GM12878 (cell line): Measurements from ENCODE around the gene TSFM. TPM values are rescaled to one million over a fixed set of nuclear protein-coding genes. Genes with fewer than 3 reads are reported as not detected.

Experiments
- CEBPB ChIP-seq, 2 experiments: fragments of 150-350 bp in 1 of 2; IDR thresholded peaks; 2 replicates each; pipeline ENCODE4 v1.6.1; 2012 to 2014; ENCODE audit warnings: low read depth in 2 of 2, low read length in 2 of 2, borderline replicate concordance in 1 of 2, inconsistent platforms in 1 of 2
- IKZF1 ChIP-seq: fragments of 450-650 bp; conservative IDR thresholded peaks from 2 replicates; pipeline ENCODE4 v1.6.1; 2017; ENCODE audit warnings: antibody characterized with exemption, mild to moderate bottlenecking
- MEF2B ChIP-seq: fragments of 450-650 bp; IDR thresholded peaks from 2 replicates; pipeline ENCODE4 v1.6.1; 2018; ENCODE audit warnings: mild to moderate bottlenecking, moderate library complexity; ENCODE audit not compliant: partially characterized antibody, poor library complexity, severe bottlenecking
- PAX8 ChIP-seq: fragments of 450-650 bp; IDR thresholded peaks from 2 replicates; pipeline ENCODE4 v1.6.1; 2017; ENCODE audit warnings: mild to moderate bottlenecking, moderate library complexity
- SIX5 ChIP-seq: IDR thresholded peaks from 2 replicates; pipeline ENCODE4 v1.6.1; 2011; ENCODE audit warnings: mild to moderate bottlenecking, low read depth, low read length, moderate library complexity; ENCODE audit not compliant: severe bottlenecking
- ZNF622 ChIP-seq: fragments of 450-650 bp; IDR thresholded peaks from 2 replicates; pipeline ENCODE4 v1.6.1; 2017; ENCODE audit warnings: mild to moderate bottlenecking, inconsistent platforms
- ZSCAN29 ChIP-seq: fragments of 450-650 bp; IDR thresholded peaks from 2 replicates; pipeline ENCODE4 v1.6.1; 2017; ENCODE audit warnings: mild to moderate bottlenecking, moderate library complexity
- polyA plus RNA-seq, 11 experiments: library from polyadenylated mRNA; depleted of rRNA in 4 of 11; unstranded in 6 of 11; stranded (reverse) in 5 of 11; fragments of >200 nt; fragmentation: Nextera tagmentation in 4 of 11; fragmentation: Illumina TruSeq in 1 of 11; extraction: Ambion mirVana in 4 of 11; extraction: Trizol in 1 of 11; gene quantifications; 1 replicate in 1 of 11; 2 replicates in 10 of 11; pipeline versions ENCODE4 v1.2.1 to v1.2.3, GENCODE V29; 2011 to 2016; ENCODE audit warnings: inconsistent platforms in 2 of 11, missing spikeins in 2 of 11, low read depth in 1 of 11
- total RNA-seq, 4 experiments: library from RNA; depleted of rRNA in 3 of 4; stranded (reverse); fragments of >200 nt in 3 of 4; fragmentation: Illumina TruSeq in 1 of 4; extraction: Trizol in 1 of 4; gene quantifications; 2 replicates each; pipeline versions ENCODE4 v1.2.1 to v1.2.3, GENCODE V29; 2013 to 2021
- TF ChIP-seq, protein P1 (sequence below): IDR thresholded peaks from 2 replicates; pipeline ENCODE4 v1.6.1; 2012; ENCODE audit warnings: mild to moderate bottlenecking, low read depth, low read length
- TF ChIP-seq, protein P2 (sequence below): IDR thresholded peaks from 2 replicates; pipeline ENCODE4 v1.6.1; 2012; ENCODE audit warnings: improper control_type of control experiment, low read depth, low read length; ENCODE audit not compliant: insufficient replicate concordance
- TF ChIP-seq, protein P3 (sequence below): fragments of 450-650 bp; IDR thresholded peaks from 2 replicates; pipeline ENCODE4 v1.6.1; 2017; ENCODE audit warnings: mild to moderate bottlenecking, moderate library complexity

Gene TSFM
- total and polyA plus RNA-seq, 10 of the 15 experiments (the other 5 are each of a cell fraction or from before 2014, with no cell fraction given): 36.7 to 132 (median 45.6) TPM

DNA sequence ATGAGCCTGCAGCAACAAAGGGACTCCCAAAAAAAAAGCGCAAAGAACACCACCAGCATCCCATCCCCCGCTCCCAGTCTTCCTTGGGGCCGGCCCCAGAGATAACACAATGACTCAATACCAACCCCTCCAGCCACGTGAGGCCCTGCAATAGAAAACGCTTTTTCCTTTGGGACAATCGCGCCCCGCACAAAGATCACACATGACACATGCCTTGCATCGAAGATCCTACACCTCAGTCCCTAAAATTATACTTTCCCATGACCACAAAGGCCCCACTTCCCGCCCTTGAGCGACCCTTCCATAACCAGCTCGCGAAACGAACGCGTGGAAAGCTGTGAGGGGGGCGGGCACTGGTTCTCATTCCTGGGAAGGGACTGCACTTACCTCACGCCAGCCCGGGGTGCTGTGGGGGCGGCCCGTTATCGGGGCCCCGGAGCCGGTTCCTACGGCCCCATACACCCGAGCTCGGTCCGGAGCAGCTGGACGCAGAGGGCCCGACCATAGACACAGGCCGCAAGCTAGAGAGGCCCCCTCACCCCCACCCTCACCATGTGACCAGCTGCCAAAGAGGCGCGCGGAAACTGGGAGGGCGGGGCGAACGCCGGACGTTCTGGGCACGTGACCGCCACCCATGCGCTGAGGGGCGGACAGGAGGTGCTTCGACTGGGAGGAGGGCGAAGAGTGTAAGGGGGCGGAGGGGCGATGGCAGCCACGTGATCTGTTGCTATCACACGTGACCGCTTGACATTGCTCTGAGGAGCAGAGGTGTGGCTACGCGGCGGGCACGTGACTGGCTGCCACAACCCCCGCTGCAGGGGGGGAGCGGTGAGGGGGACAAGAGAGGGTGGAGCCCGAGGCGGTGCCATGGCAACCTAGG, 30.6 kb upstream of the TSFM start, which contains the start of gene CDK4 (continued):
- TF ChIP-seq MEF2B: peak; percentile 99
- TF ChIP-seq PAX8: no peak
- TF ChIP-seq, protein P1, sequence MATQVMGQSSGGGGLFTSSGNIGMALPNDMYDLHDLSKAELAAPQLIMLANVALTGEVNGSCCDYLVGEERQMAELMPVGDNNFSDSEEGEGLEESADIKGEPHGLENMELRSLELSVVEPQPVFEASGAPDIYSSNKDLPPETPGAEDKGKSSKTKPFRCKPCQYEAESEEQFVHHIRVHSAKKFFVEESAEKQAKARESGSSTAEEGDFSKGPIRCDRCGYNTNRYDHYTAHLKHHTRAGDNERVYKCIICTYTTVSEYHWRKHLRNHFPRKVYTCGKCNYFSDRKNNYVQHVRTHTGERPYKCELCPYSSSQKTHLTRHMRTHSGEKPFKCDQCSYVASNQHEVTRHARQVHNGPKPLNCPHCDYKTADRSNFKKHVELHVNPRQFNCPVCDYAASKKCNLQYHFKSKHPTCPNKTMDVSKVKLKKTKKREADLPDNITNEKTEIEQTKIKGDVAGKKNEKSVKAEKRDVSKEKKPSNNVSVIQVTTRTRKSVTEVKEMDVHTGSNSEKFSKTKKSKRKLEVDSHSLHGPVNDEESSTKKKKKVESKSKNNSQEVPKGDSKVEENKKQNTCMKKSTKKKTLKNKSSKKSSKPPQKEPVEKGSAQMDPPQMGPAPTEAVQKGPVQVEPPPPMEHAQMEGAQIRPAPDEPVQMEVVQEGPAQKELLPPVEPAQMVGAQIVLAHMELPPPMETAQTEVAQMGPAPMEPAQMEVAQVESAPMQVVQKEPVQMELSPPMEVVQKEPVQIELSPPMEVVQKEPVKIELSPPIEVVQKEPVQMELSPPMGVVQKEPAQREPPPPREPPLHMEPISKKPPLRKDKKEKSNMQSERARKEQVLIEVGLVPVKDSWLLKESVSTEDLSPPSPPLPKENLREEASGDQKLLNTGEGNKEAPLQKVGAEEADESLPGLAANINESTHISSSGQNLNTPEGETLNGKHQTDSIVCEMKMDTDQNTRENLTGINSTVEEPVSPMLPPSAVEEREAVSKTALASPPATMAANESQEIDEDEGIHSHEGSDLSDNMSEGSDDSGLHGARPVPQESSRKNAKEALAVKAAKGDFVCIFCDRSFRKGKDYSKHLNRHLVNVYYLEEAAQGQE: no peak
- no peak for TF ChIP-seq SIX5
- no peak for TF ChIP-seq ZNF622
- TF ChIP-seq IKZF1: peak; percentile 82
- no peak for TF ChIP-seq CEBPB (IDR thresholded peaks at IDR 0.05; ENCODE audit: borderline replicate concordance in 1 of 2, low read depth in 2 of 2, low read length in 2 of 2)
- TF ChIP-seq, protein P2, sequence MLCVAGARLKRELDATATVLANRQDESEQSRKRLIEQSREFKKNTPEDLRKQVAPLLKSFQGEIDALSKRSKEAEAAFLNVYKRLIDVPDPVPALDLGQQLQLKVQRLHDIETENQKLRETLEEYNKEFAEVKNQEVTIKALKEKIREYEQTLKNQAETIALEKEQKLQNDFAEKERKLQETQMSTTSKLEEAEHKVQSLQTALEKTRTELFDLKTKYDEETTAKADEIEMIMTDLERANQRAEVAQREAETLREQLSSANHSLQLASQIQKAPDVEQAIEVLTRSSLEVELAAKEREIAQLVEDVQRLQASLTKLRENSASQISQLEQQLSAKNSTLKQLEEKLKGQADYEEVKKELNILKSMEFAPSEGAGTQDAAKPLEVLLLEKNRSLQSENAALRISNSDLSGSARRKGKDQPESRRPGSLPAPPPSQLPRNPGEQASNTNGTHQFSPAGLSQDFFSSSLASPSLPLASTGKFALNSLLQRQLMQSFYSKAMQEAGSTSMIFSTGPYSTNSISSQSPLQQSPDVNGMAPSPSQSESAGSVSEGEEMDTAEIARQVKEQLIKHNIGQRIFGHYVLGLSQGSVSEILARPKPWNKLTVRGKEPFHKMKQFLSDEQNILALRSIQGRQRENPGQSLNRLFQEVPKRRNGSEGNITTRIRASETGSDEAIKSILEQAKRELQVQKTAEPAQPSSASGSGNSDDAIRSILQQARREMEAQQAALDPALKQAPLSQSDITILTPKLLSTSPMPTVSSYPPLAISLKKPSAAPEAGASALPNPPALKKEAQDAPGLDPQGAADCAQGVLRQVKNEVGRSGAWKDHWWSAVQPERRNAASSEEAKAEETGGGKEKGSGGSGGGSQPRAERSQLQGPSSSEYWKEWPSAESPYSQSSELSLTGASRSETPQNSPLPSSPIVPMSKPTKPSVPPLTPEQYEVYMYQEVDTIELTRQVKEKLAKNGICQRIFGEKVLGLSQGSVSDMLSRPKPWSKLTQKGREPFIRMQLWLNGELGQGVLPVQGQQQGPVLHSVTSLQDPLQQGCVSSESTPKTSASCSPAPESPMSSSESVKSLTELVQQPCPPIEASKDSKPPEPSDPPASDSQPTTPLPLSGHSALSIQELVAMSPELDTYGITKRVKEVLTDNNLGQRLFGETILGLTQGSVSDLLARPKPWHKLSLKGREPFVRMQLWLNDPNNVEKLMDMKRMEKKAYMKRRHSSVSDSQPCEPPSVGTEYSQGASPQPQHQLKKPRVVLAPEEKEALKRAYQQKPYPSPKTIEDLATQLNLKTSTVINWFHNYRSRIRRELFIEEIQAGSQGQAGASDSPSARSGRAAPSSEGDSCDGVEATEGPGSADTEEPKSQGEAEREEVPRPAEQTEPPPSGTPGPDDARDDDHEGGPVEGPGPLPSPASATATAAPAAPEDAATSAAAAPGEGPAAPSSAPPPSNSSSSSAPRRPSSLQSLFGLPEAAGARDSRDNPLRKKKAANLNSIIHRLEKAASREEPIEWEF: no peak
- TF ChIP-seq, protein P3, sequence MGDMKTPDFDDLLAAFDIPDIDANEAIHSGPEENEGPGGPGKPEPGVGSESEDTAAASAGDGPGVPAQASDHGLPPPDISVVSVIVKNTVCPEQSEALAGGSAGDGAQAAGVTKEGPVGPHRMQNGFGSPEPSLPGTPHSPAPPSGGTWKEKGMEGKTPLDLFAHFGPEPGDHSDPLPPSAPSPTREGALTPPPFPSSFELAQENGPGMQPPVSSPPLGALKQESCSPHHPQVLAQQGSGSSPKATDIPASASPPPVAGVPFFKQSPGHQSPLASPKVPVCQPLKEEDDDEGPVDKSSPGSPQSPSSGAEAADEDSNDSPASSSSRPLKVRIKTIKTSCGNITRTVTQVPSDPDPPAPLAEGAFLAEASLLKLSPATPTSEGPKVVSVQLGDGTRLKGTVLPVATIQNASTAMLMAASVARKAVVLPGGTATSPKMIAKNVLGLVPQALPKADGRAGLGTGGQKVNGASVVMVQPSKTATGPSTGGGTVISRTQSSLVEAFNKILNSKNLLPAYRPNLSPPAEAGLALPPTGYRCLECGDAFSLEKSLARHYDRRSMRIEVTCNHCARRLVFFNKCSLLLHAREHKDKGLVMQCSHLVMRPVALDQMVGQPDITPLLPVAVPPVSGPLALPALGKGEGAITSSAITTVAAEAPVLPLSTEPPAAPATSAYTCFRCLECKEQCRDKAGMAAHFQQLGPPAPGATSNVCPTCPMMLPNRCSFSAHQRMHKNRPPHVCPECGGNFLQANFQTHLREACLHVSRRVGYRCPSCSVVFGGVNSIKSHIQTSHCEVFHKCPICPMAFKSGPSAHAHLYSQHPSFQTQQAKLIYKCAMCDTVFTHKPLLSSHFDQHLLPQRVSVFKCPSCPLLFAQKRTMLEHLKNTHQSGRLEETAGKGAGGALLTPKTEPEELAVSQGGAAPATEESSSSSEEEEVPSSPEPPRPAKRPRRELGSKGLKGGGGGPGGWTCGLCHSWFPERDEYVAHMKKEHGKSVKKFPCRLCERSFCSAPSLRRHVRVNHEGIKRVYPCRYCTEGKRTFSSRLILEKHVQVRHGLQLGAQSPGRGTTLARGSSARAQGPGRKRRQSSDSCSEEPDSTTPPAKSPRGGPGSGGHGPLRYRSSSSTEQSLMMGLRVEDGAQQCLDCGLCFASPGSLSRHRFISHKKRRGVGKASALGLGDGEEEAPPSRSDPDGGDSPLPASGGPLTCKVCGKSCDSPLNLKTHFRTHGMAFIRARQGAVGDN: no peak; the same call in 1 of the 2 replicates
- TF ChIP-seq ZSCAN29: no peak
